ENCODE results near the gene GIMAP5.
A peak's percentile ranks its signal among the peaks of the same experiment; 100 is the strongest.

The GIMAP5 gene

DNA sequence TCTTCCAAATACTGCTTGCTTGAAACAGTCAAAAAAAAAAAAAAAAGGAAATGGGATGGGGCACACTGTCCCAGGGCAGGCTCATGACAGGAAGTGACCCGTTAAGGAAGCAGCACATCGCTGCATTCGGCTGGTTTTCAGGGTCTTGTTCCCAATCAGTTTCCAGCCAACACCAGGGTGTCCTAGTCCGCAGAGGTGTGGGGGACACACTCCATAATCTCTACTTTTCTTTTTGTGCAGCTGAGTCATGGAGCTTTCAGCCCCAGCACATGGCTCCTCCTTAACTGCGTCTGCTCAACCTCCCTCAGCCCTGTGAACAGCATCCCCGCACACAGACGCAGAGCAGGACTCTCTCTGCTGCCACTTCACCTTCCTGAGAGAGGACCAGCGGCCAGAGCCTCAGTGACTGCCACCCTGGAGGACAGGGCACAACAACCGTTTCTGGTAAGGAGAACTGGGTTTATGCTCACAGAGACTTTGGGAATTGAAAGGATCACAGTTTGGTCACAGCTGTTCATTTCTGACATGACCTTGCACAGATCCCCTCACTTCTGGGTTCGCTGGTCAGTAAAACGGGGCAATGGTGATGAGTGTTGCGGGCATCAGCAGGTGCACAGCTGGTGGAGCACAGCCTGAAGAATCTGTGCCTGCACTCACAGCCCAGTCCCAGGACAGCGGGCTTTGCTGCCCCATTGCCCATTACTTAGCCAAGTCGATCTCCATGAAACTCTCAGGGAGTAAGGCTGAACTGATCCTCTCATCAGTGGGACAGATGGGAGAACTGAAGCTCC lies at the start of gene GIMAP5:
GIMAP5 (plus strand) TSS at position 154 of the 791 bp plus-strand sequence. CDS start 3,467 bp downstream, outside the sequence.
- DNase-seq (ENCODE audit: low read depth in 2 of 2) = no peak

DNA sequence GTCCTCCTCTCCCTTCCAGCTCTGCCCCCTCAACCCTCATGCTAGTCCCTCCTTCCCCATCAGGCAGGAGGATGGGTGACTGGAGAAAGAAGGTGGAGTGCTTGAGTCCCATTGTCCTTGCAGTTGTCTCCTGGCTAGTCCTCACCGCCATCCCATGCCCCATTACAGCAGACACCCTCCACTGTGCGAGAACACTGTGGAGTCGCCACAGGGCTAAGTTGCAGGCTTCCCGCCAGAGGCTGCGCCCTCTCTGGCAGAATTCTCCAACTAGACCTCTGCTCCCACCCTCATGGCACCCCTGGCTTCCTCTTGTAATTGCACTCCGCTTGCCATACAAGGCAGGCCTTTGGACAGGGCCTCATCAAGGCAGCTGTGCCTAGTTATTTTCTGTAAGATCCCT lies 48.6 kb upstream of the GIMAP5 start:
- no peak for DNase-seq (ENCODE audit: low read depth in 2 of 2)

DNA sequence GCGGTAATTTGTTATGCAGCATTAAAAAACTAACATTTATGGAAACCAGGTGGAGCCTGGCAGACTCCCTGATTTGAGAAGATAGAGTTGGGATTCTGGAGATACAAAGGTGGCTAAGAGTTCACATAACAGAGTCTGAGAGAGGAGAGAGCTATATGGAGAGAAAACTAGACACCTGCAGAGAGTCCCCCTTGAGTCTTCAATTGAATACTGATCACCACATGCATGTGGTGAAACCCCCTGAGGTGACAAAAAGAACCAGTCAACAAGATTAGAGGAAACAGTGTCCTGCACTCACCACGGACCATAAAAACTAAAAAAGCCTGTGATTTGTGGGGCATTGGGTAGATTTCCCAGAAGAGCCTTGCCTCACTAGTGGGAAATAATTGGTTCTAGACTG lies 41.6 kb upstream of the GIMAP5 start:
- no peak for DNase-seq (ENCODE audit: low read depth in 2 of 2)

DNA sequence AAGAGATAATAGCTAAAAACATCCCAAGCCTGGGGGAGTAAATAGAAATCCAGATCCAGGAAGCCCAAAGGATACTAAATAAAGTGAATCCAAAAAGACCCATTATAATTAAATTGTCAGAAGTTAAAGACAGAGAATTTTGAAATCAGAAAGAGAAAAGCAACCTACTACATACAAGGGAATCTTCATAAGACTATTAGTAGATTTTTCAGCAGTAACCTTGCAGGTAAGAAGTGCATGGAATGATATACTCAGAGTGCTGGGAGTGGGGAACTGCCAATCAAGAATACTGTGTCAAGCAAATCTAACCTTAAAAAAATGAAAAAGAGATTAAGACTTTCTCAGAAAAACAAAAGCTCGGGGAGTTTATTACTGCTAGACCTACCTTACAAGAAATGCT lies 34.0 kb upstream of the GIMAP5 start:
- DNase-seq (ENCODE audit: low read depth in 2 of 2) = no peak

DNA sequence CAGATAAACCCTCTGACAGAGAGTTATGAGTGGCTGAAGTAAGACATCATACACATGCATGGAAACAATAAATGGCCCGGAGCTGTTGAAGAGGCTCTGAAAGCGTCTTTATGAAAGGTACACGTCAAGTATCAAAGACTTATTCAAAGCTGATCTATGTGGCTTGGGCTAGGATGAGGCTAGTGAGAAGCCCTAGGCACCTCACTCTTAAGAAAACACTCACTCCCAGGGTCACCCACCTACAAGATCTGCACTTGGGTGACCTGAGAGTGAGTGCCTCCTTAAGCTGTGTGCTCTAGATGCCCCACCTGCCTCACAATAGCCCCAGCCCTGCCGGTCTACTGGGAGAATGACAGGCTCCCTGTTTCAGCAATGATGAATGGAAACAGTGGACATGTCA lies 21.9 kb upstream of the GIMAP5 start:
- DNase-seq (ENCODE audit: low read depth in 2 of 2) = no peak

DNA sequence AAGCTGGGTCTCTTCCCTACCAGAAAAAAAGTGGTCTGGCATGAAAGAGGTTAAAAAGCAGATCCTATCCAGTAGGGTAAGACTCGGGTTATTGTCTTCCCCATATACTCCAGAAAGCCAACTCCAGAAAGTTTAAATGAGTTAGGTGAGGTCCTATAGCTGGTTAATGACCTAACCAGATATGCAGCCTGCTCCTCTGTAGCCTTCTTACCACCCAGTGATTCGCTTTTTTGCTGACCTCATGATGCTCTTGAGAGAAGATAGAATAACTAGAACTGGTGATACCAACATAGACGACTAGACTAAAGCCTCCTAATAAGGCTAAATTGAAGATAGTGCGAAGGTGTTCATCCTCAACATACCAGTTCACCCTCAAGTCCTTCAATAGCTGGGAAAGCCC lies 21.5 kb upstream of the GIMAP5 start:
- no peak for DNase-seq (ENCODE audit: low read depth in 2 of 2)

DNA sequence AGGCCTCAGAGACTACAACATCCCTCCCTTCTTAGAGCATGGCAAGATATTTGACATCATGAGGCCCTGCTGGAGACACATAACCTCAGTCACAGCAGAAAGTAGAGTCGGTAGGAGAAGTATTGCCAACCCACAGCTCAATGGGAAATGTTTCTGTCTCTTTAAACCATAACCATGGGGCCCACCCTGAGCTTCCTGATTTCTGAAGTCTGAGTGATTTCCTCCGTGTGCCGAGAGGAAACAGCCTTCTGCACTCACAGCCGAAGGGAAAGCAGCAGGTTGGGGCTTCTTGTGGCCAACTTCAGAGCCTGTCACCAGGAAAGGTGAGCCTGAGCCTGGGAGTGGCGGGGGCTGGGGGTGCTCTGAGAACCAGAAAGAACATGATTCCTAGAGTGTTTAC lies 20.9 kb upstream of the GIMAP5 start, which contains the start of gene GIMAP1:
GIMAP1 (plus strand) TSS at position 246 of the 400 bp plus-strand sequence. CDS start 2,435 bp downstream, outside the sequence.
- DNase-seq (ENCODE audit: low read depth in 2 of 2) = peak in 1 of 2 donors; percentile 26

DNA sequence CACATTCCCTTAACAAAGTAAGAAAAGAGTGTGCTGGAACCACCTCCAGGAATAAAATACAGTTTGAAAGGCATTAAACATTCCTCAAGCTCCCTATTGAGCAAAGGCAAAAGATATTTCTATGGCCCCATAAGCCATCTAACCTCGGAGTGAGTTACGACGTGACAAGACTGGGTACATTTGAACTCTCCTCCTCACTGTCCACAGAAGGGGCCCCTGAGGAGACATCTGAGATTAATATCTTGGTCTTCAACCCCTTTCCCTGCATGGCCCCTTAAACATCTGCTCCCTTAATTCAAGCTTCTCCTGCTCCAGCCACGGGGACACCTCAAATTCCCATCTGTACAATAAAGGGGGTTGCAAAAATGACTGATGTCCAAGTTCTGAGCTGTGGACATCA lies 20.3 kb upstream of the GIMAP5 start:
- no peak for DNase-seq (ENCODE audit: low read depth in 2 of 2)

DNA sequence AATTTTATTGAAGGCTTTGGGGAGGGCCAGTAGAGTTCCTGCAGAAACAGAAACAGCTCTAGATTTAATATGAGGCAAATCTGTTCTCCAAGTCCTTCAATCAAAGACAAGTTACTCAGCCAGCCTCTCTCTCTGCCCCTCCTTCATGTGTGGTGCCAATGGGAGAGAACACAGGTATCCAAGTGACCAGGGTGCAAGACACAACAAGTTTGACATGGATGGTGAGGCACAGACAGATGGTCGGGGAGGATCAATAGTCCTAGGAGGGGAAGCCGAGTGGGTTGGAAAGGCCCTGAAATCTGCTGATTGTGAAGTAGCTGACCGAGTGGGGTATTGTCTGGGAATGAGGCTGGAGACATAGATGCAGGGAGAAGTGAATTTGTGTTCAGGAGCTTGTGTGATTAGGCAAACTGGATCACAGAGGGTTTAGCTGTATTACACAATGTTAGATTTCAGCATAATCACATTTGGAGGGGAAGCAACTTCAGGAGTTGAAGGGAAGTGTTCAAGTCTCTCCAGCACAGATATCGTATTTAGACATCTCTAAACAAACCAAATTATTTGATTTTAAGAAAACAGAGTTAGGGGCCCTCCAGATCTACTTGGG lies 19.3 kb upstream of the GIMAP5 start:
- DNase-seq (ENCODE audit: low read depth in 2 of 2) = no peak

DNA sequence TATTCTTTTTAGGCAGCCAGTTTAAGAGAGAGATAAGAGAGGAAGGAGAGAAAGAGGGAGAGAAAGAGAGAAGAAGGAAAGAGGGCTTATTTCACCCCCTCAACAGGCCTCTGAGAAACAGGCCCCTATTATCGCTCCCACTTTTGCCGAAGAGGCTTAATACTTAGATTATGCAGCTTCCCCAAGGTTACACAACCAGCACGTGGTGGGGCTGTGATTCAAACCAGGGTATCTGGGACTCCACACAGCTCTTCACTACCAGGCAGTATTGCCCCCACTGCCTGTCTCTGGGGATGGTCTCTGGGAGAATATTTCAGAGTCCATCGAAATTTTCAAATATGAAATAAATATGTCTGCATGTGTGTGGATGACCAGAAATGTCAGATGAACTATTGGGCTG lies 17.8 kb upstream of the GIMAP5 start:
- no peak for DNase-seq (ENCODE audit: low read depth in 2 of 2)

DNA sequence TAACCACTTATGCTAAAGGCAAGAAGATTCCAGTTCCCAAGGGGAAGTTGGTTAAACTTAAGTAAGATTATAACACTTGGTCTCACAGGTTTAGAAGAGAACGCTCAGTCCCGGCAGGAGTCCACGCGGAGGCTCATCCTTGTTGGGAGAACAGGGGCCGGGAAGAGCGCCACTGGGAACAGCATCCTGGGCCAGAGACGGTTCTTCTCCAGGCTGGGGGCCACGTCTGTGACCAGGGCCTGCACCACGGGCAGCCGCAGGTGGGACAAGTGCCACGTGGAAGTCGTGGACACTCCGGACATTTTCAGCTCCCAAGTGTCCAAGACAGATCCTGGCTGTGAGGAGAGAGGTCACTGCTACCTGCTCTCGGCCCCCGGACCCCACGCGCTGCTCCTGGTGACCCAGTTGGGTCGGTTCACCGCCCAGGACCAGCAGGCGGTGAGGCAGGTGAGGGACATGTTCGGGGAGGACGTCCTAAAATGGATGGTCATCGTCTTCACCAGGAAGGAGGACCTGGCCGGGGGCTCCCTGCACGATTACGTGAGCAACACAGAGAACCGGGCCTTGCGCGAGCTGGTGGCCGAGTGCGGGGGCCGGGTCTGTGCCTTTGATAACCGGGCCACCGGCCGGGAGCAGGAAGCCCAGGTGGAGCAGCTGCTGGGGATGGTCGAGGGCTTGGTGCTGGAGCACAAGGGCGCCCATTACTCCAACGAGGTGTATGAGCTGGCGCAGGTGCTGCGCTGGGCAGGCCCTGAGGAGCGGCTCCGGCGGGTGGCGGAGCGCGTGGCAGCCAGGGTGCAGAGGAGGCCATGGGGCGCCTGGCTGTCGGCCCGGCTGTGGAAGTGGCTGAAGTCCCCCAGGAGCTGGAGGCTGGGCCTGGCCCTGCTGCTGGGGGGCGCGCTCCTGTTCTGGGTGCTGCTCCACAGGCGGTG lies 17.0 kb upstream of the GIMAP5 start:
- no peak for DNase-seq (ENCODE audit: low read depth in 2 of 2)

DNA sequence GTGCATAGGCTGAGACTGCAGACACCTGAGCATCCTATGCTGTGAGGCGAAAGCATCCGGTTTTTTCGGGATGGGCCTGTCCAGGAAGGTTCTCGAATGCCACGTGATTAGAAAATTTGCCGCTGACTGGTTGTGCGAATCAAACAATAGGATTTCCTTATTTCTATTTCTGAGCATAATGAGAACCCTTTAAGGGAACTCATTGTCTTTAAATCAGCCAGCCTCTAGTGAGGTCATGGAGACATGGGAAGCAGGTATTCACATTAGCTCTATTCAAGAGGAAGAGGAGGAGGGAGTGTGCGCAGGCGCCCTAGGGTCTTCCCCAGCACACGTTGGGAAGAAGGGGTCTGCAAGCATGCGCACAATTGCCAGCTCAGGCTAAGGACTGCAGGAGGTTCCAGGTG lies 15.2 kb upstream of the GIMAP5 start:
- DNase-seq (ENCODE audit: low read depth in 2 of 2) = no peak

DNA sequence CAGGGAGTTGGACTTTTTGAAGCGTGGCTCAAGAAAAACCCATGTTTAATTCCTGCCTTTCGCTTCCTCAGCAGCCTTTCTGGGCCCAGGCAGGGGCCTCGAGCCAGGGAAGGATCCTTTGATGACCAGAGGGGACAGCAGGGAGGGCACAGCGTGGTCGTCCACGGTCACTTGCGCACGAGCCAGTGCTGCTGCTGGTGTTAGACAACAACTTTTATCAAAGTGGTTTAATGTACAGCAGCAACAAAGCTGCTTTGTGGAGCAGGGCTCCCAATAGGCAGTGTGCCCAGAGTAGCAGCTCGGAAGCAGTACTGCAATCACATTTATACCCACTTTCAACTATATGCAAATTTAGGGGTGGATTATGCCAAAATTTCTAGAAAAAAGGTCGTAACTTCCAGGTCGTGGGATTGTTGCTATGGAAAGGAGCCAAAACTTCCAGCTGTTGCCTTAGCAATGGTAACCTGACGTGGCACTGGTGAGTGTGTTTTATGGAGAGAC lies 14.7 kb upstream of the GIMAP5 start:
- DNase-seq (ENCODE audit: low read depth in 2 of 2) = no peak

DNA sequence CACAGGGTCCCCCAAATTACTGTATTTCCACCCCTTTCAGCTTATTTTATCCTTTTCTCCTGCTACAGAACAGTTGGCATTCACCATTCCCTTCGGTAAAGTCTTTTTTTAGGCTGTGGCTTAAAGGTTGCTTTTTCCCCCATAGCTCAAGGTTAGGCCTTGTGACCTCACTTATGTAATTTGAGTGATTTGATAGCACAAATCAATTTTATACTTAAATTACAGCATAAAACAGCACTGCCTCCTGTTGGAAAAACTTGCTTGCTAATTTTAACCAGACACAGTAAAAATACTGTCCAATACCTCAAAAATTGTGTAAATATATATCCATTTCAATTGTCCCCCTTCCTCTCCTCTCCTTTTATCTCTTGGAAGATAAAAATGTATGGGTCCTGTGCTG lies 13.8 kb upstream of the GIMAP5 start:
- no peak for DNase-seq (ENCODE audit: low read depth in 2 of 2)

DNA sequence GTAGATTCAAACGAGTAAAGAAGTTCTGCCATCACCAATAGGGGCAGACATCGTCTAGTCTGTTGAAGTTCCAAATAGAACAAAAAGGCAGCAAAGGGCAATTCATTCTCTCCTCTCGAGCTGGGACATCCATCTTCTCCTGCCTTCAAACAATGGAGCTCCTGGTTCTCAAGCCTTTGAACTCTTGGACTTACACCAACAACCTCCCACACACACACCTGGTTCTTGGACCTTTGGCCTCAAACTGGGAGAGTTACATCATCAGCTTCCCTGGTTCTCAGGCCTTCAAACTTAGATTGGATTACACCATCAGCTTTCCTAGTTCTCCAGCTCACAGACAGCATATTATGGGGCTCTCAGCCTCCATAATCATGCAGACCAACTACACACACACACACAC lies 9.8 kb upstream of the GIMAP5 start:
- no peak for DNase-seq (ENCODE audit: low read depth in 2 of 2)

DNA sequence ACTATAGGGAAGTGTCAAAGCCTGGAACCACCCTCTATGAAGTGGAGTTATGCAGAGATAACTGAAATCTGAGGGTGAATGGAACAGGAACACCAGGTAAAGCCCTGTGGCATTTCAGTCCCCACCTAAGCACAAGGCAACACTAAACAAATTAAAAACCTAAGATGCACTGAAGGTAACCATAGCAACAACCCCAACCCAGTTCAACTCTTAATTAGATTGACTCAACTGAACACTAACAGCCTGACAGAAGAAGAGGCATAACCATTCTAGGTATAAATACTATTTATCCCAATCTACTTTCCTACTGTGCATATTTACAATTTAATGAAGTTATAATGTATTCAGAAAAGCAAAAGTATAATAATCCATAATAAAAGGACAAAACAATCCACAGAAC lies 9.2 kb upstream of the GIMAP5 start:
- DNase-seq (ENCODE audit: low read depth in 2 of 2) = no peak

DNA sequence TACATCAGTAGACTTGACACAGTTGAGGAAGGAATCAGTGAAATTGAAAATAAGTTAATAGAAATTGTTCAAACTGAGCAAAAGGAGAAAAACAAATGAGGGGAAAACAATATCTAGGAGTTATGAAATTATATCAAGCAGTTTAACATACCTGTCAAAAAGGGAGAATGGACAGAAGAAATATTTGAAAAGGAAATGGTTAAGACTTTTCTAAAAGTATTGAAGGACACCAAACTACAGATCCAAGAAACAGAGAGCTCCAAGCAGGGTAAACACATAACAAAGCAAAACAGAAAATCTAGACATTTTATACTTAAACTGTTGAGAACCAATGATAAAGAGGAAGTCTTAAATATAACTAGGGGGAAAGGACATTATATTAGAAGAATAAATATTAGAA lies 8.6 kb upstream of the GIMAP5 start:
- DNase-seq (ENCODE audit: low read depth in 2 of 2) = no peak

DNA sequence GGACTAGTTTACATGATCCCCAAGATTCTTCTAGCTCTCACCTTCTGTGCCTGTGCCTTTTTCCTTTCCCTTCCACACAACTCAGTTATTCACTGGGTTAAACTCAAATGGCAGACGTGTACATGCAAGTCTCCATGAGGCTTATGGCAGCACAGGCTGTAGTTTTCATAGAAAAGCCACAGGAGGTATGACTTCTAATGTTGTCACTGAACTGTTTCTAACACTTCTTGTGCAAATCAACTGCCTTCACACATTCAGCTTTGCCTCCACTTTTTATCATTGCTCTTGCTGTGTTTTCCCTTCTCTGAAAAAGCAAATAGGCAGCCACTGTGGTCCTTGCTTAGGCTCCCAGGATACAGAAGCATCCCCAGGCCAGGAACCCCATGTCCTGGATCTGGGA lies 5.3 kb upstream of the GIMAP5 start:
- DNase-seq (ENCODE audit: low read depth in 2 of 2) = no peak

DNA sequence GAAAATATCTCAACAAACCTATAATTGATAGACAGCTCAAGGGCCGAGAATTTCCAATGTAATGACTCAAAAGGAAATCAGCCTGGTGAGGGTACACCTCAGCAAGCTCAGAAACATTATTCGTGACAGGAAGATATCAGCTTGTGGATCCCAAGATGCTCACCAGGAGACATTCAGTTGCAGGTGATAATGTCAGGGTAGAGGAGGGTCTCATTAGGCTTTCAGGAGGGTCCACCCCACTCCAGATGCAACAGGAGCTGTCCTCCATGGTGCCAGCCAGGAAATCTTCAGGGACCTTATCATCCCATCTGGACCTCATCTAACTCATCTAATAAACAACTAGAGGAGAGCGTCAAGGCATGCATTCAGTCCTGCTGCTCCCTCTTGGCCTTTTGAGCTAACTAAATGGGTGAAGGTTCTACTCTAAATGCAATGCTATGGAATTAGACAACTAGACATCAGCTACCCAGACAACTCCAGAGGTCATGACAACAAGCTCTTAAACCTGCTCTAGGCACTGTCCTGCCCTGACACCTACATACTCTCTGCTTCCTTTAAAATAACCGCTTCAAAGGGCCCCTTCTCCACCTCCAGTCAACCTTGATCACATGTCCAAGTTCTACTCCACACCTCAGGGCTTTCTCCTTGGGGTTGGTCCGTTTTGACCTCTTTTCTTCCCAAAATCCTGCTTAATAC lies 4.3 kb upstream of the GIMAP5 start:
- no peak for DNase-seq (ENCODE audit: low read depth in 2 of 2)

DNA sequence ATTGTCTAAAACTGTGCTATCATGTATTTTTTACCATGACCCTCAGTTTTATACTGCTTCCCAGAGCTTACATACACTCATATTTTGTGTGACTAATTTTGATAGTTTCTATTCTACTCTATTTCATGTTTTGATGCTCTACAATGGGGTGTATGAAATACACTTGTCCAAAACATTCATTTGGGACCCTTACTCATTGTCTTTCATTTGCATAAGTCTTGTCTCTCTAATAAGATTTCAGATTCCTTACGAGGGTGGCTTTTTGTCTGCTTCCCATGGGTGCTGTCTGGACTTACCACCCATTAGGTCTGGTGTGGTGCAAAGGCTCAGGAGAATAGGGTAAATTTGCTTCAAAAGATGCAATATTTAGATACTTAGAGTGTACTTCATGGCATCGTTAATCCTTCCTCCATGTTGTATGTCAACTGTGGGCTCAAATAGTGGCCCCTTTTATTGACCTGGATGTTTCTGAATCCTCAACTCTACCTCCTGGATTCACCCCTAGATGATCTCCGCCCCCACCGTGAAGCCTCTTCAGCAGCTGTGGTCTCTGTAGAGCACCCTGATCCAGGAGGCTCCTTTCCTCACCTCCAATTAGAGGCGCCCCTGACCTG lies 3.6 kb upstream of the GIMAP5 start:
- DNase-seq (ENCODE audit: low read depth in 2 of 2) = no peak

DNA sequence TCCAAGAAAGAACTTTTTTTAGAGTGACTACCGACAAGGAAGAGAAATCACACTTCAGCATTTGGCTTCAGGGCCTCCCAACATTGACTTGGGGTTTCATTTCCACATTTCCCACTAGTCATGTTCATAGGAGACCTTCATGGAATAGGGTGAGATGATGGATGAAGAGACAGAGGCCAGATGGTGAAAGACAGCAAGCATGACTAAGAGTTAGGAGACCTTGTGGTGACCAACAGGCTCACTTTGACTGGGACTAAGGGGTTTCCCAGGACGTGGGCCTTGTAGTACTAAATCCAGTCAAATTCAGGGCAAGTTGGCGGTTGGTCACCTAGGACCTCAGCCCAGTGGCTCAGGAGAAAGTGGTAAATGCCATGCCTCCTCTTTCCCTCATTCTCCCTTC lies 3.0 kb upstream of the GIMAP5 start:
- DNase-seq (ENCODE audit: low read depth in 2 of 2) = no peak
